ENCODE results near the gene CHP1.
"Not testable (repeated sequence)": the region's sequence is repeated elsewhere in the genome, so short reads cannot be mapped to it uniquely, and the experiment has no call there.

The CHP1 gene

DNA sequence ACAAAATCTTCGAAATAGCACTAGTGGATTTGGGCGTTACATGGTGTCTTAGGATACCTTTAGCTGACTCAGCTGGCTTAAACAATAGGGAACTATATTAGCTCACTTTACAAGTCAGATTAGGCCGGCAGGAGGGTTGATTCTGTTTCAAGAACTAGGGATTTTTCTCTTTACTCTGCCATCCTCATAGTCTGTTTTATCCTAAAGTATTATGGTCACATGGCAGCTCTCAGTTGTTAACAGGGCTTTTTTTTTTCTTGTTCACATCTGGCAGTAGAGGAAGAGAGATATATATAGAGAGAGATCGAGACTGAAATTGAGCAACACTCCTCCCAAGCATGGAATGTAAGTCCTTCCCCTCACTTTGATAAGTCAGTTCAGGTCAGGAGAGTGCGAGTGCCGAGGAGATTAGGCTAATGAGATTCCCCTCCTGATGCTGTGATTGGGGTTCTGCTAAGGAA lies 32.9 kb downstream of the CHP1 start:
- no peaks in the 10 kb centered on the region for H3K27me3 ChIP-seq (ENCODE audit: low read depth)
- H3K9me3 ChIP-seq, result no peaks in the 10 kb centered on the region
- H3K4me1 ChIP-seq, result no peaks in the 10 kb centered on the region
- DNase-seq (ENCODE audit: low spot score in 2 of 2), result peak in 1 of 2 experiments; percentile 12
- peaks cover 18% of the 10 kb centered on the region for H3K36me3 ChIP-seq (replicated peaks)
- no peak overlapping the region for H3K4me3 ChIP-seq
- in situ Hi-C loops (cut with MboI; ENCODE audit: low sequenced_read_pairs), result no loop called here

DNA sequence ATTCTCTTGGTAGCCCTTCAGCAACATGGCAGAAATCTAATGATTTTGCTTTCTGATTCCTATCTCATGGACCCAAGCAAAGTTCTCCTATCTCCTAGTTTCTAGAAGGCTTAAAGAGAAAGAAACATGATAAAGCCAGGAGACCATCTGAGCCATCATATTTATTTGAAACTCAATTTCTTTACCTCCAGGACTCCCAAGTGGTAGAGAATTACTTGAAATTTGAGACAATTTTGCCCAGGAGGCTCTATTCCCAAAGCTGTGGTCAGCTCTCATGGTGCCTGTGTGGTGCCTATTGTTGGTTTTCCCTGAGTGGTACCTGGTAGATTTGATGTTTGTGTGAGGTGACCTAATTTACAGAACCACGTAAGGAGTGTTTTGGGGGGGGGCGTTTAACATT lies 38.8 kb downstream of the CHP1 start:
- Histone ChIP-seq H3K4me1 (no peaks in the 10 kb centered on the region), H3K36me3 (replicated peaks) (peaks cover 9% of the 10 kb centered on the region; the same call in 1 of the 2 replicates), H3K4me3 (no peak overlapping the region), H3K9me3 (no peaks in the 10 kb centered on the region), H3K27me3 (ENCODE audit: low read depth) (no peaks in the 10 kb centered on the region)
- in situ Hi-C loops (cut with MboI; ENCODE audit: low sequenced_read_pairs), result no loop called here
- no peak for DNase-seq (ENCODE audit: low spot score in 2 of 2)

DNA sequence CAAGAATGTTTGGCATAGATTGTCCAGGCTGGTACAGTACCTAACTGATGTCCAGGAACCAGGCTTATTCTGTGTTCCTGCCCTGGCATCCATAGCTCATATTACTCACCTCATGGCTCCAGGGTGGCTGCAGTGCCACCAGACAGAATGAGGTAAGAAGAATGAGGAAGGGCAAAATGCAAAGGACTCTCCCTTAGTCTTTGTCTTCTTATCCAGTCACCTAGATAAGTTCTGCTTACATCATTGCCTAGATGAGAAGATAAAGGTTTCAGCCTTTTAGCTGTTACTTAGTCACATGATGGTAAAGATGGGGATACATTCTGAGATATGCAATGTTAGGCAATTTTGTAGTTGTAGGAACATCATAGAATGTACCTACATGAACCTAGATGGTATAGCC lies 45.8 kb downstream of the CHP1 start:
- in situ Hi-C loops (cut with MboI; ENCODE audit: low sequenced_read_pairs), result no loop called here
- Histone ChIP-seq H3K36me3 (replicated peaks) (peaks cover 5% of the 10 kb centered on the region), H3K9me3 (no peaks in the 10 kb centered on the region), H3K4me3 (no peak overlapping the region), H3K4me1 (no peaks in the 10 kb centered on the region), H3K27me3 (ENCODE audit: low read depth) (no peaks in the 10 kb centered on the region)
- no peak for DNase-seq (ENCODE audit: low spot score in 2 of 2)

- Histone ChIP-seq H3K27me3 (ENCODE audit: low read depth) (no peaks in the 10 kb centered on the region), H3K4me1 (peaks cover 6% of the 10 kb centered on the region), H3K9me3 (no peaks in the 10 kb centered on the region), H3K4me3 (no peak overlapping the region), H3K36me3 (replicated peaks) (peaks cover 5% of the 10 kb centered on the region)
- in situ Hi-C loops (cut with MboI; ENCODE audit: low sequenced_read_pairs), result no loop called here
- DNase-seq (ENCODE audit: low spot score in 2 of 2), result no peak
Observed at GRCh38 chr15:41278319-41278718, 47.3 kb downstream of the CHP1 start.

GRCh38 chr15:41279535-41280283 lies 48.6 kb downstream of the CHP1 start:
- H3K27me3 ChIP-seq (ENCODE audit: low read depth), result no peaks in the 10 kb centered on the region
- DNase-seq (ENCODE audit: low spot score in 2 of 2), result no peak
- peaks cover 9% of the 10 kb centered on the region for H3K4me1 ChIP-seq
- H3K9me3 ChIP-seq, result no peaks in the 10 kb centered on the region
- H3K4me3 ChIP-seq, result no peak overlapping the region
- H3K36me3 ChIP-seq (replicated peaks), result peaks cover 12% of the 10 kb centered on the region
- in situ Hi-C loops (cut with MboI; ENCODE audit: low sequenced_read_pairs), result no loop called here

DNA sequence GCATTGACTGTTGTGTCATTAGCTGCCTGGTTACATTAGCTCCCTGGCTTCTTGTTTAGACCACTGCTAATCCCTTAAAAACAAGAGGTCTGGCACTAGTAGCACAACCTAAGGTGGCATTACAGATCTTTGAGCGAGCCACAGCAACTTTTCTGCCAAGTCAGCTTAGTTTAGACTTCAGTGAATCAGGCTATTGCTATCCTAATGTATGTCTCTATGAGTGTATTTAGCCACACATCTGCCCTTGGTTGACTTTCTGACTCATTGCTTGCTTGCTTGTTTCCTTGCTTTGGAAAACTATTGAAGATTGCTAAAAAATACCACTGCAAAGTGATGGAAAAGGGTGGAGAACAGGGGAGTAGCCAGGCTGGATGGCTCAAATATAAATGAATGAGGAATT lies 50.2 kb downstream of the CHP1 start:
- H3K4me3 ChIP-seq, result no peak overlapping the region
- no peak for DNase-seq (ENCODE audit: low spot score in 2 of 2)
- H3K36me3 ChIP-seq (replicated peaks), result peaks cover 27% of the 10 kb centered on the region
- peaks cover 15% of the 10 kb centered on the region for H3K4me1 ChIP-seq
- in situ Hi-C loops (cut with MboI; ENCODE audit: low sequenced_read_pairs), result no loop called here
- H3K27me3 ChIP-seq (ENCODE audit: low read depth), result no peaks in the 10 kb centered on the region
- no peaks in the 10 kb centered on the region; the same call in 1 of the 2 replicates for H3K9me3 ChIP-seq

GRCh38 chr15:41282436-41282835 lies 51.4 kb downstream of the CHP1 start:
- peaks cover 15% of the 10 kb centered on the region for H3K4me1 ChIP-seq
- H3K27me3 ChIP-seq (ENCODE audit: low read depth); H3K9me3 ChIP-seq; H3K4me3 ChIP-seq; in situ Hi-C loops (cut with MboI; ENCODE audit: low sequenced_read_pairs); DNase-seq (ENCODE audit: low spot score in 2 of 2): not testable (repeated sequence)
- H3K36me3 ChIP-seq (replicated peaks), result peaks cover 34% of the 10 kb centered on the region

- H3K4me3 ChIP-seq, result peak overlapping the region; percentile 98
- peak in 1 of 2 experiments; percentile 18 for DNase-seq (ENCODE audit: low spot score in 2 of 2)
Observed at GRCh38 chr15:41282980-41283652, 52.0 kb downstream of the CHP1 start.

DNA sequence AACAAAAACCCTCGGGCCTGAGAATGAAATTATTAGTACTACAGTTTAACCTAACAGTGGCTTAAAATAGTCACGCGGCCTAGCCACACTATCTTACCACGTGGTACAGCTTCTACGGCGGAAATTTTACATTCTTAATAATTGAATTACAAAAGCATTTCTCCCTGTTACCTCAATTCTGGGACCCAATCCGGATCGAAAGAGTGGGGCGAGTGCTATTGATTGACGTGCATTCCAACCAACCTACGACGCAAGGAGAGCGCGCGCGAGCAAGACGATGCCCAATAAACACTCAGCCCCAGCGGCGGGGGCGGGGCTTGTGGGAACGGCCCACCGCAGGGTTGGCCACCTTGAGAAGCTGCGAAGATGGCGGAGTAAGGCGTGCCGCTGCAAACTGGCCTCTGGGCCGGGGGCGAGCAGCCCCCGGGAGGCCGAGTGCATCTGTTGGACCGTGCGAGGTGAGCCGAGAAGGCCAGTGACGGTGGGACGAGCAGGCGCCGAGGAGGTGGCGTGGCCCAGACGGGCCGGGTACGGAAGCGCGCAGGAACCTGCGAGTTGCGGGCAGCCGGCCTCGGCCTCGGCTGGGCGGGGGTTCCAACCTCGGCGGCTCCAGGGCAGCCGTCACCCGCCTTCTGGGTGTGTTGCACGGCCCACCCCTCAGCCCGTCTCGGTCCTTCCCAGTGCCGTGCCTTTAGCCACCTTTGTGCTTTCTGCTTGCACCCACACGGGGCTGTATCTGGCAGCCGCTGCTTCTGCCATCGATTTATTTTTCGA lies 52.8 kb downstream of the CHP1 start:
- no peaks in the 10 kb centered on the region; the same call in 1 of the 2 replicates for H3K9me3 ChIP-seq
- H3K4me3 ChIP-seq, result peak overlapping the region; percentile 98
- H3K36me3 ChIP-seq (replicated peaks), result peaks cover 48% of the 10 kb centered on the region
- in situ Hi-C loops (cut with MboI; ENCODE audit: low sequenced_read_pairs), result no loop called here
- H3K27me3 ChIP-seq (ENCODE audit: low read depth), result no peaks in the 10 kb centered on the region
- H3K4me1 ChIP-seq, result peaks cover 15% of the 10 kb centered on the region
- peak; percentile 99 for DNase-seq (ENCODE audit: low spot score in 2 of 2)

More at GRCh38 chr15:41282980-41283652, 52.0 kb downstream of the CHP1 start:
- H3K27me3 ChIP-seq (ENCODE audit: low read depth); in situ Hi-C loops (cut with MboI; ENCODE audit: low sequenced_read_pairs); H3K9me3 ChIP-seq: not testable (repeated sequence)
- peaks cover 41% of the 10 kb centered on the region for H3K36me3 ChIP-seq (replicated peaks)
- peaks cover 15% of the 10 kb centered on the region for H3K4me1 ChIP-seq

- peaks cover 53% of the 10 kb centered on the region for H3K36me3 ChIP-seq (replicated peaks)
- H3K9me3 ChIP-seq, result no peaks in the 10 kb centered on the region; the same call in 1 of the 2 replicates
- in situ Hi-C loops (cut with MboI; ENCODE audit: low sequenced_read_pairs), result no loop called here
- peak overlapping the region; percentile 98 for H3K4me3 ChIP-seq
- peak; percentile 50 to 51 for DNase-seq (ENCODE audit: low spot score in 2 of 2)
- no peaks in the 10 kb centered on the region for H3K27me3 ChIP-seq (ENCODE audit: low read depth)
- H3K4me1 ChIP-seq, result peaks cover 15% of the 10 kb centered on the region
Observed at GRCh38 chr15:41284427-41285177, 53.5 kb downstream of the CHP1 start.

DNA sequence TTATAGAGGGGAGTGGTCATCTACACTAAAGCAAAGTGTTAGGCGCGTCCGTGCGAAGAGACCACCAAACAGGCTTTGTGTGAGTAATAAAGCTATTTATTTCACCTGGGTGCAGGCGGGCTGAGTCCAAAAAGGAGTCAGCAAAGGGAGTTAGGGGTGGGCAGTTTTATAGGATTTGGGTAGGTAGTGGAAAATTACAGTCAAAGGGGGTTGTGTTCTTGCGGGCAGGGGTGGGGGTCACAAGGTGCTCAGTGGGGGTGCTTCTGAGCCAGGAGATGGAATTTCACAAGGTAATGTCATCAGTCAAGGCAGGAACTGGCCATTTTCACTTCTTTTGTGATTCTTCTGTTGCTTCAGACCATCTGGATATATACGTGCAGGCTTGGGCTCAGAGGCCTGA lies 54.2 kb downstream of the CHP1 start:
- Histone ChIP-seq H3K4me1 (peaks cover 15% of the 10 kb centered on the region), H3K4me3 (peak overlapping the region; percentile 98), H3K9me3 (no peaks in the 10 kb centered on the region; the same call in 1 of the 2 replicates), H3K36me3 (replicated peaks) (peaks cover 56% of the 10 kb centered on the region), H3K27me3 (ENCODE audit: low read depth) (no peaks in the 10 kb centered on the region)
- in situ Hi-C loops (cut with MboI; ENCODE audit: low sequenced_read_pairs), result no loop called here
- DNase-seq (ENCODE audit: low spot score in 2 of 2), result no peak

DNA sequence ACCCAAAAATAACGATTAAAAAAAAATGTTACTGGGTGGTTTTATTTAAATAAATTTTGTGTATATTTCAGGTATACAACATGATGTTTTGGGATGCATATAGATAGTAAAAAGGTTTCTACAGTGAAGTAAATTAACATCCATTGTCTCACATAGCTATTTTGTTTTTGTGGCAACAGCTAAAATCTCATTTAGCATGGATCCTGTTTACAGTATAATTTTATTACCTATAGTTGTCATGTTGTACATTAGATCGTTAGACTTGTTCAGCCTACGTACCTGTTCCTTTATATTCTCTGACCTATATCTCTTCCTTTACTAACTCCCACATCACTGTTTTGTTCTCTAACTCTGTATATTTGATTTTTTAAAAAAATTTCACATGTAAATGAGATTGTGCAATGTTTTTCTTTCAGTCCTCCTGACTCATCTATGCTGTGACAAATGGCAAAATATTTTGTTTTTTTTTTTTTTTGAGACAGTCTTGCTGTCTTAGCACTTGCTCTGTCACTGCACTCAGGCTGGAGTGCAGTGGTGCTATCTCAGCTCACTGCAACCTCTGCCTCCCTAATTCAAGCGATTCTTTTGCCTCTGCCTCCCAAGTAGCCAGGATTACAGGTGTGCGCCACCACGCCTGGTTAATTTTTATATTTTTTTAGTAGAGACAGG lies 55.7 kb downstream of the CHP1 start:
- peaks cover 15% of the 10 kb centered on the region for H3K4me1 ChIP-seq

GRCh38 chr15:41288464-41288863 lies 57.4 kb downstream of the CHP1 start:
- peaks cover 15% of the 10 kb centered on the region for H3K4me1 ChIP-seq
- H3K9me3 ChIP-seq, result no peaks in the 10 kb centered on the region; the same call in 1 of the 2 replicates
- H3K36me3 ChIP-seq (replicated peaks), result peaks cover 67% of the 10 kb centered on the region
- H3K27me3 ChIP-seq (ENCODE audit: low read depth), result no peaks in the 10 kb centered on the region
- in situ Hi-C loops (cut with MboI; ENCODE audit: low sequenced_read_pairs), result no loop called here
- DNase-seq (ENCODE audit: low spot score in 2 of 2), result no peak
- H3K4me3 ChIP-seq, result no peak overlapping the region

More for the DNA sequence above, 55.7 kb downstream of the CHP1 start:
- no peak for DNase-seq (ENCODE audit: low spot score in 2 of 2)
- H3K9me3 ChIP-seq, result no peaks in the 10 kb centered on the region; the same call in 1 of the 2 replicates
- H3K27me3 ChIP-seq (ENCODE audit: low read depth), result no peaks in the 10 kb centered on the region
- in situ Hi-C loops (cut with MboI; ENCODE audit: low sequenced_read_pairs), result no loop called here
- peaks cover 60% of the 10 kb centered on the region for H3K36me3 ChIP-seq (replicated peaks)
- H3K4me3 ChIP-seq, result no peak overlapping the region

Data from HAP-1 (cell line).